Stimulated activated effector memory CD8-positive, alpha-beta T cell treated with anti-CD3 and anti-CD28 coated beads, Interleukin-12 subunit alpha, Interleukin-12 subunit beta, amount 100 ng/mL, for 72 hours (primary cell): Measurements from ENCODE around the gene DOK5.

Experiments
- ATAC-seq: fragments of 150-1000 bp; cut with Tn5 transposase; 2 replicates; pipeline ENCODE4 v1.10.0; 2021
- DNase-seq, 2 donors: peaks; one replicate each; pipeline ENCODE4 v3.0.0; 2021 to 2022; ENCODE audit warnings: low spot score in 2 of 2
- H3K27ac Mint-ChIP-seq: one replicate; pipeline ENCODE4 v1.8.0; 2022; ENCODE audit warnings: mild to moderate bottlenecking, mixed read lengths
- H3K36me3 Mint-ChIP-seq: one replicate; pipeline ENCODE4 v1.8.0; 2022; ENCODE audit warnings: mild to moderate bottlenecking, mixed read lengths
- H3K4me1 Mint-ChIP-seq: one replicate; pipeline ENCODE4 v1.8.0; 2022; ENCODE audit warnings: mixed read lengths
- H3K4me3 Mint-ChIP-seq: one replicate; pipeline ENCODE4 v1.8.0; 2022; ENCODE audit warnings: mild to moderate bottlenecking, mixed read lengths
- H3K9me3 Mint-ChIP-seq: one replicate; pipeline ENCODE4 v1.8.0; 2022; ENCODE audit warnings: mixed read lengths

The DOK5 gene

GRCh38 chr20:54681869-54682268 is 206.5 kb downstream of the DOK5 start:
- Mint-ChIP-seq H3K9me3 (no peaks in the 10 kb centered on the region), H3K4me3 (no peak overlapping the region), H3K4me1 (no peaks in the 10 kb centered on the region), H3K27ac (no peak overlapping the region), H3K36me3 (no peaks in the 10 kb centered on the region)
- ATAC-seq (no peak), DNase-seq (no peak)

GRCh38 chr20:54688476-54688875 is 213.1 kb downstream of the DOK5 start:
- no peak overlapping the region for H3K27ac Mint-ChIP-seq
- DNase-seq (no peak), ATAC-seq (no peak)
- no peaks in the 10 kb centered on the region for H3K9me3 Mint-ChIP-seq
- no peaks in the 10 kb centered on the region for H3K4me1 Mint-ChIP-seq
- no peaks in the 10 kb centered on the region for H3K36me3 Mint-ChIP-seq
- no peak overlapping the region for H3K4me3 Mint-ChIP-seq

- Mint-ChIP-seq H3K4me3 (no peak overlapping the region), H3K9me3 (peaks cover 4% of the 10 kb centered on the region), H3K4me1 (no peaks in the 10 kb centered on the region), H3K36me3 (no peaks in the 10 kb centered on the region), H3K27ac (no peak overlapping the region)
- ATAC-seq (no peak), DNase-seq (no peak)
Observed at GRCh38 chr20:54690323-54690722, 214.9 kb downstream of the DOK5 start.

DNA sequence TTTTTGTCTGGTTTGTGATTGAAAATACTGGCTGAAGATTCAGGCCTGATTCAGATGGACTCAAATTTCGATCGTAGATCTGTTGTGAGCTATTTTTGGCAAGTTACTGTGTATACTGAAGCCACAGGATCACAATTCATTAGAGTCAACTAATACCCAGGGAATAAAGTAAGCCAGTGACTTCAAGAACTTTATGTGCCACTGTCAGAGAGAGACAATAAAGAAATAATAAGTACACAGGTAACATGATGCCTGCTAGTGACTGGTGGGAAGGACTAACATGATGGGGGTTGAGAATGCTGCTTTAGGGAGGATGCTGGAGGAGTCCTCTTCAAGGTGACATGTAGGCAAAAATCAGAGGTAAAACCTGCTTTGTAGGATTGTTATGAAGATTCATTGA is 215.9 kb downstream of the DOK5 start:
- ATAC-seq (no peak), DNase-seq (no peak)
- no peaks in the 10 kb centered on the region for H3K36me3 Mint-ChIP-seq
- no peaks in the 10 kb centered on the region for H3K4me1 Mint-ChIP-seq
- H3K27ac Mint-ChIP-seq, result no peak overlapping the region
- H3K9me3 Mint-ChIP-seq, result peaks cover 4% of the 10 kb centered on the region
- H3K4me3 Mint-ChIP-seq, result no peak overlapping the region

- Mint-ChIP-seq H3K4me3 (no peak overlapping the region), H3K27ac (no peak overlapping the region)
Observed at GRCh38 chr20:54692168-54692887, 216.9 kb downstream of the DOK5 start.

DNA sequence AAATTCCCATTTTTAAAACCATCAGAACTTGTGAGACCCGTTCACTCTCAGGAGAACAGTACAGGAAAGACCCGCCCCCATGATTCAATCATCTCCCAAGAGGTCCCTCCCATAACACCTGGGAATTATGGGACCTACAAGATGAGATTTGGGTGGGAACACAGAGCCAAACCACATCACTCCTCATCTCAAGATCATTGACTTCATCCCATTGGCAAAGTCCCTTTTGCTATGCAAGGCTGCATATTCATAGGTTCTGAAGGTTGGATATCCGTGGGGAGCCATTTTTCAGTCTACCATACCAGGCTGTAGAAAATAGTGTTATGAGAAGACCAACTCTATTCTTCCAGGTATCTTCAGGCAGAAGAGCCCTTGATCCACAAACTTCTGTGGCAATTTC is 219.1 kb downstream of the DOK5 start:
- ATAC-seq, result no peak
- no peak for DNase-seq
- no peak overlapping the region for H3K4me3 Mint-ChIP-seq
- no peaks in the 10 kb centered on the region for H3K4me1 Mint-ChIP-seq
- H3K36me3 Mint-ChIP-seq, result no peaks in the 10 kb centered on the region
- H3K9me3 Mint-ChIP-seq, result peaks cover 4% of the 10 kb centered on the region
- H3K27ac Mint-ChIP-seq, result no peak overlapping the region

More at GRCh38 chr20:54692168-54692887, 216.9 kb downstream of the DOK5 start:
- no peaks in the 10 kb centered on the region for H3K36me3 Mint-ChIP-seq
- ATAC-seq (no peak), DNase-seq (no peak)
- H3K4me1 Mint-ChIP-seq, result no peaks in the 10 kb centered on the region
- peaks cover 4% of the 10 kb centered on the region for H3K9me3 Mint-ChIP-seq

- Mint-ChIP-seq H3K9me3 (peaks cover 5% of the 10 kb centered on the region), H3K27ac (no peak overlapping the region), H3K4me1 (no peaks in the 10 kb centered on the region), H3K4me3 (no peak overlapping the region), H3K36me3 (no peaks in the 10 kb centered on the region)
- DNase-seq (no peak), ATAC-seq (no peak)
Observed at GRCh38 chr20:54698373-54698772, 223.0 kb downstream of the DOK5 start.
